ENCODE data around the gene PRR14L.

- no peak for TF ChIP-seq CTCF (IDR thresholded peaks at IDR 0.05; ENCODE audit: low read length)
- TF ChIP-seq EZH2 (optimal IDR thresholded peaks at IDR 0.05; ENCODE audit: low read depth, low read length): no peak
- no peak for TF ChIP-seq EZH2phosphoT487 (IDR thresholded peaks at IDR 0.05; ENCODE audit: low read length)
These were observed 3.2 kb upstream of the PRR14L start for GRCh38 chr22:31753005-31753633.

All from MM.1S (cell line).